DMS53 (cell line): ENCODE measurements around the gene CHIA.

Experiments
- DNase-seq: peaks from one replicate; lab custom pipeline; 2025; lab: John Stamatoyannopoulos, UW

CHIA gene

GRCh38 chr1:111290630-111291029 lies at the start of gene CHIA:
Gene CHIA, plus strand, starts transcription at chr1:111290851. Its CDS starts 19,617 bp downstream, at chr1:111310468.
- DNase-seq = peak; percentile 91

- no peak for DNase-seq
Measured at GRCh38 chr1:111241797-111242196, 48.9 kb upstream of the CHIA start.

GRCh38 chr1:111242805-111243523 lies 47.7 kb upstream of the CHIA start:
- DNase-seq = no peak

- no peak for DNase-seq
Measured at GRCh38 chr1:111247125-111247838, 43.4 kb upstream of the CHIA start.

- no peak for DNase-seq
Measured at GRCh38 chr1:111249960-111250359, 40.7 kb upstream of the CHIA start.

- no peak for DNase-seq
Measured at GRCh38 chr1:111251570-111251969, 39.1 kb upstream of the CHIA start.

DNA sequence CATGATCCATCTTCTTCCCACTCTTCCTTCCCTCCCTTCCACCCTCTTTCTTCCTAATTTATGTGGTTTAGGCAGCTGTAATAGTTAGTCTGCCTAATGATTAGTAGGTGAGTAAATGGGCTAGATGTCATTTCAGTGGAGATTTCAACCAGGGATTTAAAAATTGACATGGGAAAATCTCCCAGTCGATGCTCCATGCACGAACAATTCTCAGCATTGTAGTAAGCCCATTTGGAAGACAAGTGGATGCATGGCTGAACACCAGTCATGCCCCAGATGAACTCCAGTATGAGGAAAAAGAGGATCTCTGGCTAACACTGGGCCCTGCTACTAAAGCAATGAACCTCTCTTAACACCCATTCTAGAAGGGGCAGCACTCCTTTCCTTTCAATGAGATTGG lies 37.9 kb upstream of the CHIA start:
- no peak for DNase-seq

DNA sequence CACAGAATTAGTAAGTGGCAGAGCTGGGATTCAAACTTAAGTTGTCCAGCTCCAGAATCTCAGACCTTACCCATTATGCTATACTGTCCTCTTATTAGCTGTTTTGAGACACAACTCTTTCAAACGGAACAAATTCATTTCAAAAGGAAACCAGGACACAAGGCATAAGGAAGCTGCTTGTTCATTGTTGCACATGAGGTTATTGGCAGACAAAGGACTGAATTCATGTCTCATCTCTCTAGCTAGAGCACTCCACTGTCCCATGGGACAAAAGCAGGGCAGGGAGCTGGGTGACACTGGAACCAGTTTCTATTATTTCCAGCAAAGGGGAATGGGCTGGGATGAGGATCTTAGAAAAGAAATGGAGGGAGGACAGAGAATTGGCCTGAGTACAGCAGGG lies 36.8 kb upstream of the CHIA start:
- DNase-seq = no peak

GRCh38 chr1:111256988-111257658 lies 33.5 kb upstream of the CHIA start:
- no peak for DNase-seq

- no peak for DNase-seq
Measured at GRCh38 chr1:111267801-111268508, 22.7 kb upstream of the CHIA start.

GRCh38 chr1:111269825-111270406 lies 20.7 kb upstream of the CHIA start:
- no peak for DNase-seq

DNA sequence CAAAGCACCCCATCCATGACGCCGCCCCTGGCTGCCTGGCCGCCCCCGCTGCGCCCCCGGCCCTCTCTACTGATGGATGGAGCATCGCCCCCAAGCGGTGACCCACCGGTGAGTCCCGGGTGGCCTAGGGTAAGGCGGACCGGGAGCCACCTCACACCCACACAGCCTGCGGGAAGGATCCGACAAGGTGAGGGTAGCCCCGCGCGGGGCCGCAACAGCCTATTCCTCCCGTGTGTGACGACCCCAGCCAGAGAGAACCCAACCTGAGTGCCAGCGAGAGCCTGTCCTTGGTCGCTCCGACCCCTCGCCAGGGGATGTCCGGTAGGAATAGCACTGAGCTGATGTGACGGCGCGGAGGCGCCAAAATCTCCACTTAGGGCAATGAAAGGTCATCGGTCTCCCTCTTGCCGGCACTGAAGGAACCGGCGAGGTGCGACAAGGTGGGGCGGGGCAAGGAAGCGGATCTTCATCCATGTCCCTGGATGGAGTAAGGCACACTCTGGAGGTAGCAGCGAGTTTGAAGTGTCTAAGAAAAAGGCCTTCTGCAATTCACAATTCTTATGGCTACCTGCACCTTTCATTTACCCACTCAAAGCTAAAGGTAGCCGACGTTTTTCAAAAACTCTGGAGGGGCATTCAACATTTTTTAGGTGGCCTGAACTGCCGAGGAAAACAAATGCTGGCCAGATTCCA lies 19.7 kb upstream of the CHIA start:
- no peak for DNase-seq

DNA sequence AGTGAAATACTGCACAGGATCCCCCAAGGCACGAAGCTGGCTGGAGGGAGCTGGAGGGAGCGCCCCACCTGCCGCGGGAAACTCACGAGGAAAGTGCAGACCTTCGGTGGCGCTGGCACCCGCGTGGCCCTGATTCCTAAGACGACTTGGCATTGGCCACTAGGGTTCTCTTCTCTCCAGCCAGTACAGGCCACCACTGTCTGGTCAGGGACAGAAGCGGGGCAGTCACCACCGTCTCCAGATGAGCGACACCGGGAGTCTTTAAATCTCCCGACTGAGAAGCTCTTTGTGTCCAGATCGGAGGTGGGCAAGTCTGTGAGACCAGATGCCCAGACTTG lies 19.2 kb upstream of the CHIA start:
- no peak for DNase-seq

- DNase-seq = no peak
Measured at GRCh38 chr1:111272081-111272480, 18.6 kb upstream of the CHIA start.

DNA sequence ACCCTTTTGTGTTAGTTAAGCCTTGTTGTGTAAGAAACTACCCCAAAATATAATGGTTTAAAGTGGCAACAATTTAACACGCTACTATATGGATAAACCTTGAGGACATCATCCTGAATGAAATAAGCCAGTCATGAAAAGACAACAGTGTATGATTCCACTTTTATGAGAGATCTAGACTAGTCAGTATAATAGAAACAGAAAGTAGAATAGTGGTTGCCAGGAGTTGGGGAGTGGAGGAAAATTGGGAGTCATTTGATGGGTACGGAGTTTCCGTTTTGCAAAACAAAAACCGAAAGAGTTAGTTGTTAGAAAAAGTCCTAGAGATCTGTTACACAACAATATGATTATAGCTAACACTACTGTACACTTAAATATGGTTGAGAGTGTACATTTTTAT lies 16.0 kb upstream of the CHIA start:
- no peak for DNase-seq

DNA sequence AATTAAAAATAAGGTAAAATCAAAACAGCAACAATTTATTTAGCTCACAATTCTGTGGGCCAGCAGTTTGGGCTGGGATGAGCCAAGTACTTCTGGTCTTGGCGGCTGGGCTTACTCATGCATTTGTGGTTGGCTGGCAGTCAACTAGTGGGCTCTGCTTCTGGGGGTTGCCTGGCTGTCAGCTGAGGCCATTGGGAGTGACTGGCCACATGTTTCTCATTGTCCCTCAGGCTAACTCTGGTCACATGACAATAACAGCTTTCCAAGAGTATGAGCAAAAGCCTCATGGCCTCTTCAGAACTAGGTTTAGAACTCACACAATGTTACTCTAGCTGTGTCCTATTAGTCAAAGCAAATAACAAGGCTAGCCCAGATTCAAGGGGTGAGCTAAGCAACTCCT lies 15.6 kb upstream of the CHIA start:
- peak; percentile 70 for DNase-seq

GRCh38 chr1:111275780-111276433 lies 14.7 kb upstream of the CHIA start:
- DNase-seq = peak; percentile 63

- no peak for DNase-seq
Measured at GRCh38 chr1:111279144-111279543, 11.5 kb upstream of the CHIA start.

DNA sequence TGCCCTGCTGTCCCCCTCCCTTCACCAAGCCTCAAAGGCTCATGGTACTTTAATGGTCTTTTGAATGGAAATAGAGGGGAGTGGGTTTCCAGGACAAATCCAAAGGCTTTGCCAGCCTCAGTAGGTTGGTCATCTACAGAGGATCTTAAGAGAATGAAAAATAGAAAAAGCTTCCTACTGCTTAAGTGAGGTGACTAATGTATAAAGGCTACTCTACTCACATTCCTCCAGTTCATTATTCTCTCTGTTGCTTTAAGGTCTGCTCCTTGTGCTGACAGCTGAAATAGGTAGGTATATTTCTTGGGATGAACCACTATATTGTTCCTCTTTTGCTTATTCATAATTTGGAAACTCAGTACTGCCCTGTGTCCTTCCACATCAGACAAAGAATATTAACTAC lies 10.4 kb upstream of the CHIA start:
- no peak for DNase-seq

DNA sequence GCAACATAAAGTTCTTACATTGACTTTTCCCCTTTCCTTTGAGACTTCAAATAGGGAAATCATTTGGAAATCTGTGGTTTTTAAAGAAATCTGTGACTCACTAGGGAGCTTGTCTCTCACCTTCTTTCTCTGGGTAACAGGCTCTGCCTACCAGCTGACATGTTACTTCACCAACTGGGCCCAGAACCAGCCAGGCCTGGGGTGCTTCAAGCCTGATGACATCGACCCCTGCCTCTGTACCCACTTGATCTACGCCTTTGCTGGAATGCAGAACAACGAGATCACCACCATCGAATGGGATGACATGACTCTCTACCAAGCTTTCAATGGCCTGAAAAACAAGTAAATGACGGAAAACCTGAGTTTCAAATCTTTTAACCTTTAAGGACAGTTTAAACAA lies 9.2 kb upstream of the CHIA start:
- no peak for DNase-seq

- peak; percentile 9 for DNase-seq
Measured at GRCh38 chr1:111283838-111284237, 6.8 kb upstream of the CHIA start.
